Measurements from ENCODE around the gene RPP30.

- TF ChIP-seq CTCF (IDR thresholded peaks at IDR 0.05; ENCODE audit: low read depth, low read length, missing input control) (no peak), MAX (IDR thresholded peaks at IDR 0.05) (no peak), EGR1 (IDR thresholded peaks at IDR 0.05; ENCODE audit: low read depth in 2 of 2) (no peak), REST (IDR thresholded peaks at IDR 0.05) (no peak), RAD21 (IDR thresholded peaks at IDR 0.05) (no peak), HNF4A (conservative IDR thresholded peaks at IDR 0.05) (no peak), ATF3 (IDR thresholded peaks at IDR 0.05) (no peak), RXRA (IDR thresholded peaks at IDR 0.05) (no peak), SP1 (IDR thresholded peaks at IDR 0.05) (no peak), YY1 (IDR thresholded peaks at IDR 0.05) (no peak), ZBTB33 (IDR thresholded peaks at IDR 0.05) (no peak)
Measured at GRCh38 chr10:90822508-90822907, 49.3 kb upstream of the RPP30 start.

Data from liver (tissue), 3 donors.